Endodermal cell (in vitro differentiated cells): ENCODE data around the gene PRKAG2. TPM values are rescaled to one million over a fixed set of nuclear protein-coding genes. Genes with fewer than 3 reads are reported as not detected.
A peak's percentile ranks its signal among the peaks of the same experiment; 100 is the strongest.

Source experiments
- DNase-seq: peaks from one replicate; pipeline ENCODE4 v3.0.0-alpha.2; 2017
- H3K27ac ChIP-seq: 2 replicates; pipeline ENCODE4 v1.5.1; 2013; ENCODE audit warnings: mild to moderate bottlenecking, low read depth, low read length, moderate library complexity
- H3K27me3 ChIP-seq: 2 replicates; pipeline ENCODE4 v1.6.1; 2013; ENCODE audit warnings: mild to moderate bottlenecking, low read length, moderate library complexity; ENCODE audit not compliant: insufficient read depth, control insufficient read depth, poor library complexity, severe bottlenecking
- H3K36me3 ChIP-seq: 2 replicates; pipeline ENCODE4 v1.7.0; 2013; ENCODE audit warnings: mild to moderate bottlenecking, low read length, moderate library complexity; ENCODE audit not compliant: control insufficient read depth, insufficient read depth
- H3K4me1 ChIP-seq: one replicate; pipeline ENCODE4 v1.7.0; 2013; ENCODE audit warnings: low read length; ENCODE audit not compliant: control insufficient read depth, insufficient read depth
- H3K4me3 ChIP-seq: 2 replicates; pipeline ENCODE4 v1.5.1; 2013; ENCODE audit warnings: mild to moderate bottlenecking, low read length, moderate library complexity
- H3K9ac ChIP-seq: 2 replicates; pipeline ENCODE4 v1.6.1; 2013; ENCODE audit warnings: mild to moderate bottlenecking, low read length, moderate library complexity; ENCODE audit not compliant: poor library complexity, severe bottlenecking; ENCODE audit errors: extremely low read depth
- H3K9me3 ChIP-seq: 2 replicates; pipeline ENCODE4 v1.6.1; 2013; ENCODE audit warnings: mild to moderate bottlenecking, low read length, moderate library complexity; ENCODE audit not compliant: control insufficient read depth
- H3K27ac Mint-ChIP-seq: 2 replicates; pipeline ENCODE4 v1.8.0; 2020; ENCODE audit warnings: mixed read lengths
- H3K27me3 Mint-ChIP-seq: 2 replicates; pipeline ENCODE4 v1.8.0; 2021; ENCODE audit warnings: mild to moderate bottlenecking, mixed read lengths; ENCODE audit not compliant: insufficient read depth
- H3K36me3 Mint-ChIP-seq: 2 replicates; pipeline ENCODE4 v1.8.0; 2020; ENCODE audit warnings: low read depth, mixed read lengths
- H3K4me1 Mint-ChIP-seq: 2 replicates; pipeline ENCODE4 v1.8.0; 2020; ENCODE audit warnings: mixed read lengths
- H3K4me3 Mint-ChIP-seq: 2 replicates; pipeline ENCODE4 v1.8.0; 2020; ENCODE audit warnings: mild to moderate bottlenecking, moderate library complexity, mixed read lengths
- H3K9me3 Mint-ChIP-seq: 2 replicates; pipeline ENCODE4 v1.8.0; 2020; ENCODE audit warnings: mild to moderate bottlenecking, mixed read lengths
- WGBS, 2 experiments: methylation state at CpG; one replicate each; pipeline versions ENCODE4 v1.1.5 to v1.1.7; 2013; ENCODE audit warnings: missing lambda C conversion rate in 2 of 2, mixed read lengths in 1 of 2; ENCODE audit not compliant: insufficient coverage in 1 of 2, insufficient read length in 1 of 2; 5-methylcytosine and 5-hydroxymethylcytosine counted together
- total RNA-seq, 2 donors: library from RNA; stranded (reverse); fragmentation: NEBNext Ultra II Directional in 1 of 2; extraction: Animal tissue kit (Norgen Biotek cat#: 25700) in 1 of 2; gene quantifications; 2 replicates in 1 of 2; 3 replicates in 1 of 2; pipeline ENCODE4 v1.2.1, GENCODE V29; 2021
- TF ChIP-seq, protein P1 (sequence below): fragments of 200-600 bp; sonication (generic); conservative IDR thresholded peaks from 2 replicates; pipeline ENCODE4 v1.5.0; 2021; ENCODE audit warnings: antibody characterized with exemption, mild to moderate bottlenecking

Gene PRKAG2
- total RNA-seq, 2 donors from 2014 or later: 17.2 to 20.7 TPM

DNA sequence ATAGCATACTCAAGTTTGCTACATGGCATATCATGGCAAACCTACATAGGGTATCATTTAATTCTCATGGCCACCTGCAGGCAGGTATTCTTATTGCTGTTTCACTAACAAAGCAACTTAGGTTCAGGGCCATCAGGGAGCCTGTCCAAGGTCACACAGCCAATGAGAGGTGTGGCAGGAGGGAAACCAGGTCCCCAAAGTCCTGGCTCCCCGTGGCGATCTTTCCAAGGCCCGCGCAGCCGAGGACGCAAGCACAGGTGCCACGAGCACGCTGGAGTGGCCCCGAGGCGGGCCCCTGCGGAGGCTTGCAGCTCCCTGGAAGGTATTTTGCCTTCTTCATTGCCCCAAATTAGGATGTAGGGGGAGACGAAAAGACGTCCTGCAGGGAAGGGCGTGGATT, 20.8 kb downstream of the PRKAG2 start:
- no peaks in the 10 kb centered on the region for H3K9me3 Mint-ChIP-seq
- no peaks in the 10 kb centered on the region for H3K27me3 Mint-ChIP-seq
- Histone ChIP-seq H3K27ac (no peak overlapping the region), H3K4me1 (no peaks in the 10 kb centered on the region), H3K9ac (no peak overlapping the region), H3K9me3 (no peaks in the 10 kb centered on the region), H3K27me3 (no peaks in the 10 kb centered on the region), H3K4me3 (no peak overlapping the region), H3K36me3 (no peaks in the 10 kb centered on the region)
- DNase-seq: no peak
- H3K4me3 Mint-ChIP-seq: no peak overlapping the region
- no peak overlapping the region for H3K27ac Mint-ChIP-seq
- TF ChIP-seq, protein P1, sequence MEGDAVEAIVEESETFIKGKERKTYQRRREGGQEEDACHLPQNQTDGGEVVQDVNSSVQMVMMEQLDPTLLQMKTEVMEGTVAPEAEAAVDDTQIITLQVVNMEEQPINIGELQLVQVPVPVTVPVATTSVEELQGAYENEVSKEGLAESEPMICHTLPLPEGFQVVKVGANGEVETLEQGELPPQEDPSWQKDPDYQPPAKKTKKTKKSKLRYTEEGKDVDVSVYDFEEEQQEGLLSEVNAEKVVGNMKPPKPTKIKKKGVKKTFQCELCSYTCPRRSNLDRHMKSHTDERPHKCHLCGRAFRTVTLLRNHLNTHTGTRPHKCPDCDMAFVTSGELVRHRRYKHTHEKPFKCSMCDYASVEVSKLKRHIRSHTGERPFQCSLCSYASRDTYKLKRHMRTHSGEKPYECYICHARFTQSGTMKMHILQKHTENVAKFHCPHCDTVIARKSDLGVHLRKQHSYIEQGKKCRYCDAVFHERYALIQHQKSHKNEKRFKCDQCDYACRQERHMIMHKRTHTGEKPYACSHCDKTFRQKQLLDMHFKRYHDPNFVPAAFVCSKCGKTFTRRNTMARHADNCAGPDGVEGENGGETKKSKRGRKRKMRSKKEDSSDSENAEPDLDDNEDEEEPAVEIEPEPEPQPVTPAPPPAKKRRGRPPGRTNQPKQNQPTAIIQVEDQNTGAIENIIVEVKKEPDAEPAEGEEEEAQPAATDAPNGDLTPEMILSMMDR: peak; percentile 65
- H3K4me1 Mint-ChIP-seq: peaks cover 4% of the 10 kb centered on the region
- 88 to 89% methylated on average over 13 to 14 of the region's 14 CpGs for WGBS, 2 experiments
- H3K36me3 Mint-ChIP-seq: no peaks in the 10 kb centered on the region

DNA sequence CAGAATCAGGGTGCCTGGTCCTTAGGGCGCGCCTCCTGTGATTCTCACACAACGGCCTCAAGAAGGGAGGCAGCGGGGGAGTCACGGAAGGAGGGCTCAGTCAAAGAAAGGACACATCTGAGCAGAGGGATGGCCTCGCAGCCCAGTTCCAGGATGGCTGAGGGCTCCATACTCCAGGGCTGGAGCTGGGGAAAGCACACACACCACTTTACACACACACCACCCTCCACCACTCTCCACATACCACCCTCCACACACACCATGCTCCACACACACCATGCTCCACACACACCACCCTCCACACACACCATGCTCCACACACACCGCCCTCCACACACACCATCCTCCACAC, 22.2 kb downstream of the PRKAG2 start:
- no peaks in the 10 kb centered on the region for H3K9me3 Mint-ChIP-seq
- no peaks in the 10 kb centered on the region for H3K27me3 Mint-ChIP-seq
- TF ChIP-seq, protein P1: no peak
- 96 to 98% methylated on average over 5 to 6 of the region's 7 CpGs for WGBS, 2 experiments
- Histone ChIP-seq H3K27me3 (no peaks in the 10 kb centered on the region), H3K27ac (no peak overlapping the region), H3K36me3 (no peaks in the 10 kb centered on the region), H3K9me3 (no peaks in the 10 kb centered on the region), H3K4me3 (no peak overlapping the region), H3K4me1 (no peaks in the 10 kb centered on the region), H3K9ac (no peak overlapping the region)
- H3K27ac Mint-ChIP-seq: no peak overlapping the region
- no peak for DNase-seq
- H3K4me3 Mint-ChIP-seq: no peak overlapping the region
- H3K4me1 Mint-ChIP-seq: peaks cover 4% of the 10 kb centered on the region
- no peaks in the 10 kb centered on the region for H3K36me3 Mint-ChIP-seq

DNA sequence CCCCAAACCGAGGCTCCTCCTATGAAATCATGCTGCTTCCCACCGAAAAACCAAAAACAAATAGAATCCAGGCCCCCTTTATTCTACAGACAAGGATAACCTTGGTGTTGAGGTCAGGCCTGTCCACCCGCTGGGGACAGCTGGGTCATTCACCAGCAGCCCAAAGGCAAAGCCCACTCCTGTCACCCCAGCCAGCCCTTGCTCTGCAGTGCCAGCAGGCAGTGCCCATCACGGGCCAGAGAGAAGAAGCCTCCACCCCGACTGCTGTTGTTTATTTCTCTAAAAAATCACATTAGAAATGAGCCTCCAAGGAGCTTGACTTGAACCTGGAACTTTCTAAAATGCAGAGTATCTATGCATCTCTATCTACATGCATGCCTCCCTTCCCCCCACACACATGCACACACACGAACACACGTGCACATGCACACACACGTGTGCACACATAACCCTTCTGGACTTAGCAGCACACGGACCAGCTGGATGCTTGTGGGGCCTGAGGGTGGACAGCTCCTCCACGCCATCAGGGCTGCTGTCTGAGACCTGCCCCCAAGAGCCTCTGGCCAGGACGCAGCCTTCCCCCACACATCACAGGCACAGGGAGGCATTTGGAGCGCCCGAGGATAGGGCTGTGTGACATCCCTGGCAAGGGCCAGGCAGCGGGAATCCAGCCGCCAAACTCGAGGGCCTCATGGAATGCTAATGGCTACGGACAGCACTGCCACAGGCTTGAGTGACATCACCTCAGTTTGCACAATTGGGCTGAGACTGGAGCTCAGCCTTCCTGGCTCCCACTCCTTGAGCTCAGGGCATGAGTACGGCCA, 22.8 kb downstream of the PRKAG2 start:
- Mint-ChIP-seq H3K27ac (no peak overlapping the region), H3K36me3 (no peaks in the 10 kb centered on the region), H3K4me3 (no peak overlapping the region), H3K4me1 (peaks cover 4% of the 10 kb centered on the region), H3K9me3 (no peaks in the 10 kb centered on the region), H3K27me3 (no peaks in the 10 kb centered on the region)
- TF ChIP-seq, protein P1: no peak
- H3K9me3 ChIP-seq: no peaks in the 10 kb centered on the region
- no peaks in the 10 kb centered on the region for H3K36me3 ChIP-seq
- no peak overlapping the region for H3K9ac ChIP-seq
- no peak overlapping the region for H3K4me3 ChIP-seq
- no peaks in the 10 kb centered on the region for H3K27me3 ChIP-seq
- no peaks in the 10 kb centered on the region for H3K4me1 ChIP-seq
- no peak for DNase-seq
- WGBS, 2 experiments: 81 to 89% methylated on average over 14 to 18 of the region's 18 CpGs
- H3K27ac ChIP-seq: no peak overlapping the region
